Measurements from ENCODE around the gene ACSL5. TPM values are rescaled to one million over a fixed set of nuclear protein-coding genes. Genes with fewer than 3 reads are reported as not detected.
"Not testable (repeated sequence)": the region's sequence is repeated elsewhere in the genome, so short reads cannot be mapped to it uniquely, and the experiment has no call there.

Gene ACSL5
- total and polyA plus RNA-seq, 2 donors = 13.0 to 15.9 TPM

GRCh38 chr10:112379635-112380296, 5.8 kb downstream of the ACSL5 start:
- peaks cover 9 to 18% of the 10 kb centered on the region in 2 donors for H3K4me1 ChIP-seq (ENCODE audit: control insufficient read depth in 2 of 2, insufficient read depth in 2 of 2, low read length in 2 of 2)
- H3K27me3 ChIP-seq (ENCODE audit: control insufficient read depth in 2 of 2, insufficient read depth in 1 of 2, low read length in 1 of 2) = no peaks in the 10 kb centered on the region
- H3K9me3 ChIP-seq (ENCODE audit: control insufficient read depth in 2 of 2, insufficient read depth in 1 of 2, low read length in 1 of 2) = no peaks in the 10 kb centered on the region
- H3K36me3 ChIP-seq (ENCODE audit: control insufficient read depth in 2 of 2, insufficient read depth in 2 of 2, low read length in 1 of 2) = no peaks in the 10 kb centered on the region
- WGBS = 96% methylated on average over 8 of the region's 8 CpGs
- no peak overlapping the region for H3K4me3 ChIP-seq (ENCODE audit: low read length in 2 of 2)
- H3K27ac ChIP-seq (ENCODE audit: low read depth in 1 of 2, low read length in 1 of 2) = no peak overlapping the region
- DNase-seq (ENCODE audit: low read depth in 6 of 9, low spot score in 9 of 9) = no peak

DNA sequence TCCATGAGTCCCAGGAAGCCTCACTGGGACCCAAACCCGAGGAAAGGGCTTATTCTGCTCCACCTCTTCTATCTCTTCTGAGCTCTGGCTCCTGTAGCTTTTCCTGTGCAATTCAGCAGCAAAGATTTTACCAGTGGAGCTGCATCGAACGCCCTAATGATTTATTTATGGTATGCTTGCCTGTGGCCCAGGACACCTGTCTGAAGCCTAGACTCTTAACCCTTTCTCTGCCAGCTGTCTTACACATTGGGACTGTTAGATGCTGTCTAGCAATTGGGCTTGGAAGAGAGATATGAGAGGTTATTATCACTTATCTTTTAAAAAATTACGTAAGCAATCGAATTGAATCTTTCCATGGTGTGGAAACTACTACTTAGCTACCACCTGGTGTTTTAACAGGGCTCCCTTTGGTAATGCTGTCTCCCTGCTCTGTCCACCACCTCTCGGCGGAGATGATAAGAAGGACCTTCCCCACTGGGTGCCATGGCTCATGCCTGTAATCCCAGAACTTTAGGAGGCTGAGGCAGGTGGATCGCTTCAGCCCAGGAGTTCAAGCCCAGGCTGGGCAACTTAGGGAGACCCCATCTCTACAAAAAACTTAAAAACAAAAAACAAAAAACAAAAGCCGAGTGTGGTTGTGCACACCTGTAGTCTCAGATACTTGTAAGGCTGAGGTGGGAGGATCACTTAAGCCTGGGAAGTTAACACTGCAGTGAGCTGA, 8.8 kb downstream of the ACSL5 start:
- Histone ChIP-seq H3K27me3 (ENCODE audit: control insufficient read depth in 2 of 2, insufficient read depth in 1 of 2, low read length in 1 of 2) (no peaks in the 10 kb centered on the region), H3K36me3 (ENCODE audit: control insufficient read depth in 2 of 2, insufficient read depth in 2 of 2, low read length in 1 of 2) (no peaks in the 10 kb centered on the region), H3K9me3 (ENCODE audit: control insufficient read depth in 2 of 2, insufficient read depth in 1 of 2, low read length in 1 of 2) (no peaks in the 10 kb centered on the region), H3K4me1 (ENCODE audit: control insufficient read depth in 2 of 2, insufficient read depth in 2 of 2, low read length in 2 of 2) (no peaks in the 10 kb centered on the region), H3K27ac (ENCODE audit: low read depth in 1 of 2, low read length in 1 of 2) (no peak overlapping the region), H3K4me3 (ENCODE audit: low read length in 2 of 2) (no peak overlapping the region)
- no peak for DNase-seq (ENCODE audit: low read depth in 6 of 9, low spot score in 9 of 9)
- 85% methylated on average over 9 of the region's 9 CpGs for WGBS

DNA sequence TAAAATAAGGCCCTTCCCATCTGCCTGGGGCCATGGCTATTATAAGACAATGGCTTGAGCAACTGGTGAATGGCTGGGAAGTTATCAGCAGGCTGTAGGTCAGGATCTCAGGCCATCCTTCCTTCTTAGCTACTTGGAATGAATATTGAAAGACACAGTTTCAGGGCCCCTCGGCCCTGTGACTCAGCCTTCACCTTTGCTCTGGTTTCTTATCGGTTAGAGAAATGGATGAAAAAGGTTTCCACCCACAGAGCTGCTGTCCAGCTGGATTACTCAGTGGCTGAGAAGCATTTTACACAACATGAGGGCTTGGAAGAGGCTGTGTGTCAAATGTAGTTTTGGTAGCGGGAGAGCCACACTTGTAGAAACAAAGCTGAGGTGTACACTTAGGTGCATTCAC, 9.4 kb downstream of the ACSL5 start:
- H3K27me3 ChIP-seq (ENCODE audit: control insufficient read depth in 2 of 2, insufficient read depth in 1 of 2, low read length in 1 of 2) = no peaks in the 10 kb centered on the region
- H3K4me1 ChIP-seq (ENCODE audit: control insufficient read depth in 2 of 2, insufficient read depth in 2 of 2, low read length in 2 of 2) = no peaks in the 10 kb centered on the region
- DNase-seq (ENCODE audit: low read depth in 6 of 9, low spot score in 9 of 9) = no peak
- H3K36me3 ChIP-seq (ENCODE audit: control insufficient read depth in 2 of 2, insufficient read depth in 2 of 2, low read length in 1 of 2) = no peaks in the 10 kb centered on the region
- no peak overlapping the region for H3K4me3 ChIP-seq (ENCODE audit: low read length in 2 of 2)
- H3K9me3 ChIP-seq (ENCODE audit: control insufficient read depth in 2 of 2, insufficient read depth in 1 of 2, low read length in 1 of 2) = no peaks in the 10 kb centered on the region
- 97% methylated on average over 3 of the region's 3 CpGs for WGBS
- H3K27ac ChIP-seq (ENCODE audit: low read depth in 1 of 2, low read length in 1 of 2) = no peak overlapping the region

DNA sequence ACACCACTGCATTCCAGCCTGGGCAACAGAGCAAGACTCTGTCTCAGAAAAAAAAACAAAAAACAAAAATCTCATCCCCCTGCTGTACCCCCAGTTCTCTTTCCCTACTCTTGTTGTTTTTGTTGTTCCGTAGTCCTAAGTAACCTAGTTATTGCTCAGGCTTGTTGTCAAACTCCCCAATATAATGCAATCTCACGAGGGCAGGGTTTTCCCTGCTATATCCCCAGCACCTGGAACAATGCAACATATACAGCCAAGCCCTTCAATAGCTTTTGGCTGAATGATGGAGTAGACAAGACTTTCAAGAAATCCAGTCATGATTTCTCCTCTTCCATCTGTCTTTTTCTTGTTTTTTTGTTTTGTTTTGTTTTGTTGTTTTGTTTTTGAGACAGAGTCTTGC, 10.2 kb downstream of the ACSL5 start:
- no peaks in the 10 kb centered on the region for H3K36me3 ChIP-seq (ENCODE audit: control insufficient read depth in 2 of 2, insufficient read depth in 2 of 2, low read length in 1 of 2)
- WGBS = 96% methylated on average over 2 of the region's 2 CpGs
- H3K4me3 ChIP-seq (ENCODE audit: low read length in 2 of 2) = no peak overlapping the region
- no peak overlapping the region for H3K27ac ChIP-seq (ENCODE audit: low read depth in 1 of 2, low read length in 1 of 2)
- no peaks in the 10 kb centered on the region for H3K9me3 ChIP-seq (ENCODE audit: control insufficient read depth in 2 of 2, insufficient read depth in 1 of 2, low read length in 1 of 2)
- H3K27me3 ChIP-seq (ENCODE audit: control insufficient read depth in 2 of 2, insufficient read depth in 1 of 2, low read length in 1 of 2) = no peaks in the 10 kb centered on the region
- no peak for DNase-seq (ENCODE audit: low read depth in 6 of 9, low spot score in 9 of 9)
- no peaks in the 10 kb centered on the region for H3K4me1 ChIP-seq (ENCODE audit: control insufficient read depth in 2 of 2, insufficient read depth in 2 of 2, low read length in 2 of 2)

DNA sequence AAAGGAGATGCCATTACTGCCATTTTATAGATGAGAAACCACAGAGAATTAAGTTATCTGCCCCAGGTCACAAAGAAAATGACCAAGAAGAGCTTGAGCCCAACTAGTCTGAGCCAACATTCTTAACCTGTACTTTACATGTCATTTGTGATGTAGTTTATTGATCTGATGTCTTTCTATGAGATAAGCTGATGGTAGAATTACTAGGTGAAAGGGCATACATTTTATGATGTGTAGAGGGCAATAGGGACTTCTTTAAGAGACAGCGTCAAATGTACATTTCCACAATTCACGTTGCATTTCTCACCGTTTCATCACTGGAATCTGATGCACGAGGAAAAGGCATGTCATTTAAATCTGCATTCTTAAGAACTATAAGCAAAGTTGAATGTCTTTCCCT, 11.3 kb downstream of the ACSL5 start:
- DNase-seq (ENCODE audit: low read depth in 6 of 9, low spot score in 9 of 9) = no peak

DNA sequence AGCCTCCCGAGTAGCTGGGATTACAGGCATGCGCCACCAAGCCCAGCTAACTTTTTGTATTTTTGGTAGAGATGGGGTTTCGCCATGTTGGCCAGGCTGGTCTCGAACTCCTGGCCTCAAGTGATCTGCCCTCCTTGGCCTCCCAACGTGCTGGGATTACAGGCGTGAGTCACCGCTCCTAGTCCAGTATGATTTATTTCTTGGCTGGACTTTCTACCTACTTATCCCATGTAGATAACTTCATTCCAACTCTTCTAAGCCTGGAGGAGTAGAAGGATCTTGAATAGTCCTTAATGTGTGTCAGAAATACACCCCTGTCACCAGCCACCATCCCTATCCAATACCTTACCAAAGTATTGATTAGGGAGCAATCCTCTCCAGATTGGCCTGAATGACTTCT, 14.1 kb downstream of the ACSL5 start:
- H3K9me3 ChIP-seq (ENCODE audit: control insufficient read depth in 2 of 2, insufficient read depth in 1 of 2, low read length in 1 of 2); H3K27me3 ChIP-seq (ENCODE audit: control insufficient read depth in 2 of 2, insufficient read depth in 1 of 2, low read length in 1 of 2); H3K27ac ChIP-seq (ENCODE audit: low read depth in 1 of 2, low read length in 1 of 2); H3K4me3 ChIP-seq (ENCODE audit: low read length in 2 of 2); DNase-seq (ENCODE audit: low read depth in 6 of 9, low spot score in 9 of 9); H3K36me3 ChIP-seq (ENCODE audit: control insufficient read depth in 2 of 2, insufficient read depth in 2 of 2, low read length in 1 of 2); H3K4me1 ChIP-seq (ENCODE audit: control insufficient read depth in 2 of 2, insufficient read depth in 2 of 2, low read length in 2 of 2): not testable (repeated sequence)
- 95% methylated on average over 7 of the region's 7 CpGs for WGBS

More for the DNA sequence above, 11.3 kb downstream of the ACSL5 start:
- Histone ChIP-seq H3K36me3 (ENCODE audit: control insufficient read depth in 2 of 2, insufficient read depth in 2 of 2, low read length in 1 of 2) (no peaks in the 10 kb centered on the region), H3K27me3 (ENCODE audit: control insufficient read depth in 2 of 2, insufficient read depth in 1 of 2, low read length in 1 of 2) (no peaks in the 10 kb centered on the region), H3K9me3 (ENCODE audit: control insufficient read depth in 2 of 2, insufficient read depth in 1 of 2, low read length in 1 of 2) (no peaks in the 10 kb centered on the region), H3K4me1 (ENCODE audit: control insufficient read depth in 2 of 2, insufficient read depth in 2 of 2, low read length in 2 of 2) (no peaks in the 10 kb centered on the region), H3K4me3 (ENCODE audit: low read length in 2 of 2) (no peak overlapping the region), H3K27ac (ENCODE audit: low read depth in 1 of 2, low read length in 1 of 2) (no peak overlapping the region)
- WGBS = 98% methylated on average over 4 of the region's 4 CpGs

DNA sequence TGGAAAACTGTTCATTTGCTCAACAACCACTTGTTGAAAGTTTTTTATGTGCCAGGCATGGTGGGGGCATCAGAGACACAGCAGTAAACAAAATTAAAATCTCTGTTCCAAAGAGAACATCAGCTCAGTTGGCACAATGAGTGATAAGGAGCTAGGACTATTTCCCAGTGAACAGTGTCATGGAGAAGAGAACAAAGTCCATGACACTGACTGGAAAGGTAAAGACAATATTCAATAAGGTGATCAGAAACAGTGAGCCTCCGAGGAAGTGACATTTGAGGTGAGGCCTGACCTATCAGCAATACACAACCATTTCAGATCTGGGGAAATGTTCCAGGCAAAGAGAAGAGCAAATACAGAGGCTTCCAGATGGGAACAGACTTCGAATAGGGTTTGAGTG, 14.6 kb downstream of the ACSL5 start:
- Histone ChIP-seq H3K4me3 (ENCODE audit: low read length in 2 of 2) (no peak overlapping the region), H3K9me3 (ENCODE audit: control insufficient read depth in 2 of 2, insufficient read depth in 1 of 2, low read length in 1 of 2) (no peaks in the 10 kb centered on the region), H3K36me3 (ENCODE audit: control insufficient read depth in 2 of 2, insufficient read depth in 2 of 2, low read length in 1 of 2) (no peaks in the 10 kb centered on the region), H3K27me3 (ENCODE audit: control insufficient read depth in 2 of 2, insufficient read depth in 1 of 2, low read length in 1 of 2) (no peaks in the 10 kb centered on the region), H3K27ac (ENCODE audit: low read depth in 1 of 2, low read length in 1 of 2) (no peak overlapping the region), H3K4me1 (ENCODE audit: control insufficient read depth in 2 of 2, insufficient read depth in 2 of 2, low read length in 2 of 2) (no peaks in the 10 kb centered on the region)
- DNase-seq (ENCODE audit: low read depth in 6 of 9, low spot score in 9 of 9) = no peak
- 70% methylated on average over 2 of the region's 2 CpGs for WGBS

GRCh38 chr10:112389271-112389822, 15.4 kb downstream of the ACSL5 start:
- Histone ChIP-seq H3K4me1 (ENCODE audit: control insufficient read depth in 2 of 2, insufficient read depth in 2 of 2, low read length in 2 of 2) (no peaks in the 10 kb centered on the region), H3K27me3 (ENCODE audit: control insufficient read depth in 2 of 2, insufficient read depth in 1 of 2, low read length in 1 of 2) (no peaks in the 10 kb centered on the region), H3K4me3 (ENCODE audit: low read length in 2 of 2) (no peak overlapping the region), H3K9me3 (ENCODE audit: control insufficient read depth in 2 of 2, insufficient read depth in 1 of 2, low read length in 1 of 2) (no peaks in the 10 kb centered on the region), H3K27ac (ENCODE audit: low read depth in 1 of 2, low read length in 1 of 2) (no peak overlapping the region), H3K36me3 (ENCODE audit: control insufficient read depth in 2 of 2, insufficient read depth in 2 of 2, low read length in 1 of 2) (no peaks in the 10 kb centered on the region)
- 63% methylated on average over 6 of the region's 6 CpGs for WGBS
- DNase-seq (ENCODE audit: low read depth in 6 of 9, low spot score in 9 of 9) = peak in 2 of 9 donors; percentile 15 to 25

DNA sequence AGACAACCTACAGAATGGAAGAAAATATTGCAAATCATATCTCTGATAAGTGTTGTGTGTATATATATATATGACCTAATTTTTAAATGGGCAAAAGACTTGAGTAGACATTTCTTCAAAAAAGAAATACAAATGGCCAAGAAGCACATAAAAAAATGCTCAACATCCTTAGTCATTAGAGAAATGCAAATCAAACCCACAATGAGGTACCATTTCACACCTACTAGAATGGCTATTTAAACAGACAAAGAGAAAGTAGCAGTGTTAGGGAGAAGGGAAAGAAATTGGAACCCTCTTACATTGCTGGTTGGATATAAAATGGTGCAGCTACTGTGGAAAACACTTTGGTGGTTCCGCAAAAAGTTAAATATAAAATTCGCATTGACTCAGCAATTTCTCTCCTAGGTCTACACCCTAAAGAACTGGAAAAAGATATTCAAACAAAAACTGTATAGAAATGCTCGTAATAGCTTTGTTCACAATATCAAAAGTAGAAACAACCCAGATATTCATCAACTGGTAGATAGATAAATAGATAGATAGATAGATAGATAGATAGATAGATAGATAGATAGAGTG, 16.3 kb downstream of the ACSL5 start:
- Histone ChIP-seq H3K4me1 (ENCODE audit: control insufficient read depth in 2 of 2, insufficient read depth in 2 of 2, low read length in 2 of 2) (no peaks in the 10 kb centered on the region), H3K27me3 (ENCODE audit: control insufficient read depth in 2 of 2, insufficient read depth in 1 of 2, low read length in 1 of 2) (no peaks in the 10 kb centered on the region), H3K9me3 (ENCODE audit: control insufficient read depth in 2 of 2, insufficient read depth in 1 of 2, low read length in 1 of 2) (no peaks in the 10 kb centered on the region), H3K36me3 (ENCODE audit: control insufficient read depth in 2 of 2, insufficient read depth in 2 of 2, low read length in 1 of 2) (no peaks in the 10 kb centered on the region), H3K4me3 (ENCODE audit: low read length in 2 of 2) (no peak overlapping the region), H3K27ac (ENCODE audit: low read depth in 1 of 2, low read length in 1 of 2) (no peak overlapping the region)
- no peak for DNase-seq (ENCODE audit: low read depth in 6 of 9, low spot score in 9 of 9)
- 98% methylated on average over 3 of the region's 3 CpGs for WGBS
